ENCODE data around the gene AKTIP.

GRCh38 chr16:53530046-53530445, 27.0 kb upstream of the AKTIP start:
- TF ChIP-seq TAF1 (IDR thresholded peaks at IDR 0.05; ENCODE audit: borderline replicate concordance, insufficient read depth, low read length): no peak
- TF ChIP-seq FOXP2 (optimal IDR thresholded peaks at IDR 0.05; ENCODE audit: borderline replicate concordance, extremely low read depth, extremely low read length, insufficient read depth): no peak
- no peak for TF ChIP-seq POLR2AphosphoS5 (IDR thresholded peaks at IDR 0.05; ENCODE audit: low read depth, low read length)
- TF ChIP-seq, protein P1, sequence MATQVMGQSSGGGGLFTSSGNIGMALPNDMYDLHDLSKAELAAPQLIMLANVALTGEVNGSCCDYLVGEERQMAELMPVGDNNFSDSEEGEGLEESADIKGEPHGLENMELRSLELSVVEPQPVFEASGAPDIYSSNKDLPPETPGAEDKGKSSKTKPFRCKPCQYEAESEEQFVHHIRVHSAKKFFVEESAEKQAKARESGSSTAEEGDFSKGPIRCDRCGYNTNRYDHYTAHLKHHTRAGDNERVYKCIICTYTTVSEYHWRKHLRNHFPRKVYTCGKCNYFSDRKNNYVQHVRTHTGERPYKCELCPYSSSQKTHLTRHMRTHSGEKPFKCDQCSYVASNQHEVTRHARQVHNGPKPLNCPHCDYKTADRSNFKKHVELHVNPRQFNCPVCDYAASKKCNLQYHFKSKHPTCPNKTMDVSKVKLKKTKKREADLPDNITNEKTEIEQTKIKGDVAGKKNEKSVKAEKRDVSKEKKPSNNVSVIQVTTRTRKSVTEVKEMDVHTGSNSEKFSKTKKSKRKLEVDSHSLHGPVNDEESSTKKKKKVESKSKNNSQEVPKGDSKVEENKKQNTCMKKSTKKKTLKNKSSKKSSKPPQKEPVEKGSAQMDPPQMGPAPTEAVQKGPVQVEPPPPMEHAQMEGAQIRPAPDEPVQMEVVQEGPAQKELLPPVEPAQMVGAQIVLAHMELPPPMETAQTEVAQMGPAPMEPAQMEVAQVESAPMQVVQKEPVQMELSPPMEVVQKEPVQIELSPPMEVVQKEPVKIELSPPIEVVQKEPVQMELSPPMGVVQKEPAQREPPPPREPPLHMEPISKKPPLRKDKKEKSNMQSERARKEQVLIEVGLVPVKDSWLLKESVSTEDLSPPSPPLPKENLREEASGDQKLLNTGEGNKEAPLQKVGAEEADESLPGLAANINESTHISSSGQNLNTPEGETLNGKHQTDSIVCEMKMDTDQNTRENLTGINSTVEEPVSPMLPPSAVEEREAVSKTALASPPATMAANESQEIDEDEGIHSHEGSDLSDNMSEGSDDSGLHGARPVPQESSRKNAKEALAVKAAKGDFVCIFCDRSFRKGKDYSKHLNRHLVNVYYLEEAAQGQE (IDR thresholded peaks at IDR 0.05; ENCODE audit: insufficient read depth in 1 of 2, low read depth in 2 of 2, low read length in 2 of 2): no peak

All from PFSK-1 (cell line).